ENCODE data around the gene ERP44.
"Not testable (repeated sequence)": the region's sequence is repeated elsewhere in the genome, so short reads cannot be mapped to it uniquely, and the experiment has no call there.

Gene ERP44

DNA sequence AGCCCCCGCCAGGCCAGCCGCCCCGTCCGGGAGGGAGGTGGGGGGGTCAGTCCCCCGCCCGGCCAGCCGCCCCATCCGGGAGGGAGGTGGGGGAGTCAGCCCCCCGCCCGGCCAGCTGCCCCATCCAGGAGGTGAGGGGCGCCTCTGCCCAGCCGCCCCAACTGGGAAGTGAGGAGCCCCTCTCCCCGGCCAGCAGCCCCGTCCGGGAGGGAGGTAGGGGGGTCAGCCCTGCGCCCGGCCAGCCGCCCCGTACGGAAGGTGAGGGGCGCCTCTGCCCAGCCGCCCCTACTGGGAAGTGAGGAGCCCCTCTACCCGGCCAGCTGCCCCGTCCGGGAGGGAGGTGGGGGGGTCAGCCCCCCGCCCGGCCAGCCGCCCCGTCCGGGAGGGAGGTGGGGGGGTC, 30.8 kb downstream of the ERP44 start:
- DNase-seq (ENCODE audit: low spot score), result not testable (repeated sequence)

- DNase-seq (ENCODE audit: low spot score), result no peak
These were observed 32.3 kb downstream of the ERP44 start for GRCh38 chr9:100066539-100066938.

GRCh38 chr9:100064872-100065581, 33.8 kb downstream of the ERP44 start:
- no peak for DNase-seq (ENCODE audit: low spot score)

DNA sequence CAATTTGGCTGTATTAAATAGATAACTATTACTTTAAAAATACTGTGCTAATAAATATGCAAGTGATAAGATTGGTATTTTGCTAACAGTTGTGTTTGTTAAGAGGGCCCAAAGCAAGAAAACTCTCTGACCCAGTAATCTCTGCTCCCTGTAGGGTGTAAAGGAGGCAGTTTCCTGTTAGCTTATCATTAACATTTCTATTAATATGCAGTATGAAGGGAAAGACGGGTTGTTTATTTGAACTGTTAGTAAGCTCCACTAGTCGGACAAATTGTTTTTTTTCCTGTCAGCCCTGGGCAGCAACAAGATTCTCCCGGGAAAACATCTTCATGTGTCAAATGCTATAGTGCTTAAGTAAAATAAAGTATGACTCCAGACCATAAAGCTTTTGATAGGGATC, 35.6 kb downstream of the ERP44 start:
- no peak for DNase-seq (ENCODE audit: low spot score)

- not testable (repeated sequence) for DNase-seq (ENCODE audit: low spot score)
These were observed 36.1 kb downstream of the ERP44 start for GRCh38 chr9:100062683-100063082.

DNA sequence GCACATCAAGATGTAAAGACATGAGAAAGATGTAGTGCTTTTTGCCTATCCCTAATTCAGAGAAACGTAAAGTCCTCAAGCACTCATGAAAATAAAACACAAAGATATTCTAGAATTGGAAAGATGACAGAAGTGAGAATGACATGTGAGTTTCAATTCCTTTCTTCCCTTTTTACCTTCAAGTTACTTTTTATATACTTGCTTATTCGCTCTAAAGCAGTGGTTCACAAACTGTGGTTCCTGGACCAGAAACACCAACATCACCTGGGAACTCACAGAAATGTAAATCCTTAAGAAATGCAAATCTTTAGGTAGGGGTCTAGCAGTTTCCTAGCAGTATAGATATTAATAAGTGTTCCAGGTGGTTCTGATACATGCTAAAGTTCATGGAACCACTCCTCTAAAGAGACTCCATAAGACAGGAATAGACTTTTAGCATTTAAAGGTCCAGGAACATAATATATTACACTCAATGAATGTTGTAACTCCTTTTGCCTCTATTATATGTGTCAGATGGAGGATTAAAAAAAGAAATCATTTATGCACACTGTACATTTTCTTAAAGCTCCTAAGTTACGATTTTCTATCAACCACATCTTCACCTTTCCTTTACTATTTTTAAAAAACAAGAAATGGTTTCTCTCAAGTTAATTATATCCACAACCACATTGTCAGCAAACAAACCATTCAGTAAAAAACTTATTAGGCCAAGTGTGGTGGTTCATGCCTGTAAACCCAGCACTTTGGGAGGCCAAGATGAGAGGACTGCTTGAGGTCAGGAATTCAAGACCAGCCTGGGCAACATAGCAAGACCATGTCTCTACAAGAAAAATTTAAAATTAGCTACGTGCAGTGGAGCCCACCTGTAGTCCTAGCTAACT, 39.9 kb downstream of the ERP44 start:
- DNase-seq (ENCODE audit: low spot score), result no peak

- no peak for DNase-seq (ENCODE audit: low spot score)
These were observed 41.2 kb downstream of the ERP44 start for GRCh38 chr9:100057624-100058023.

DNA sequence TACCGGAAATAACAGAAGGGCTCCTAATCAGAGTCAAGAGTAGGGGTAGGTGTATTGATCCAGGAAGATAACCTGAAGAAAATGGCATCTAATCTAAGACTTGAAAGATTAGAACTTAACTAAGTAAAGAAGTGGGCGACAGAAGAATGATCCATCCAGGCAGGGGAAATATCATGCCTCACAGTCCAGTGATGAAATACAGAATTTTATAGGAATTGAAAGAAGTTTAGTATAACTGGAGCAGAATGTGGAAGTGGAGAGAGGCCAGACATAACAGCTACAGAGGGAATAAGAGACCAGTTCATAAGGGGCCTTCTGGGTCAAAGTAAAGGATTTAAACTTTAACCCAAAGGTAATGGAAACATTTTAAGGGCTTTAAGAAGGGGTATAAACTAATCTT, 42.2 kb downstream of the ERP44 start:
- DNase-seq (ENCODE audit: low spot score), result no peak

DNA sequence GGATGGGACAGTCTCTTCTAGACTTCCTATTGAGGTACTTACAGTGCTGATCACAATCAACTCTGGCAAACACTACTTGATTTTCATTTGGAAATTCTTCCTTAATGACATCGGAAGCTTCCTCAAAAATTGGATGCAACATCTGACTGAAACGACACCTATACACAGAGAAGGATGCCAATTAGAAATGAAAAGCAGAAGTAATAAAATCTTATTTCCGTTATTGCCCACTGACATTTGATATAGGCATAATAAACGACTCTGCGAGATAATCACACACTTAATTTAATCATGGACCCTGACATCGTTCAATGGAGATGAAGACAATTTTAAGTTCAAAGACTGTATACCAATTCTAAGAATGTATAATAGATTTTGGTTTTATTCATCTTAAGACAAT, 46.4 kb downstream of the ERP44 start:
- no peak for DNase-seq (ENCODE audit: low spot score)

GRCh38 chr9:100049551-100049950, 49.2 kb downstream of the ERP44 start:
- no peak for DNase-seq (ENCODE audit: low spot score)

- no peak for DNase-seq (ENCODE audit: low spot score)
These were observed 60.3 kb downstream of the ERP44 start for GRCh38 chr9:100038472-100038871.

GRCh38 chr9:100033877-100034551, 64.8 kb downstream of the ERP44 start:
- no peak for DNase-seq (ENCODE audit: low spot score)

GRCh38 chr9:100030548-100030947, 68.3 kb downstream of the ERP44 start:
- no peak for DNase-seq (ENCODE audit: low spot score)

DNA sequence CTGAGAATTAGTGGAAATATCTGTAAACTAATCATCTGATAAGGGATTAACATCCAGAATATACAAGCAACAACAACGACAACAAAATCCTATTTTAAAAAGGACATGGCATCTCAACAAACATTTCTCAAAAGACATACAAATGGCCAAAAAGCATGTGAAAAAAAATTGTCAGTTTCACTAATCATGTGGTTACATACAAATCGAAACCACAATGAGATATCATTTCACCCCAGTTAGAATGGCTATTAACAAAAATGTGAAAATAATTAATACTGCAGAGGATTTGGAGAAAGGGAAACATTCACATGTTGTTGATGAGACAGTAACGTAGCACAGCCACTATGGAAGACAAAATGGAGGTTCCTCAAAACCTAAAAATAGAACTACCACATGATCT, 69.5 kb downstream of the ERP44 start:
- no peak for DNase-seq (ENCODE audit: low spot score)

DNA sequence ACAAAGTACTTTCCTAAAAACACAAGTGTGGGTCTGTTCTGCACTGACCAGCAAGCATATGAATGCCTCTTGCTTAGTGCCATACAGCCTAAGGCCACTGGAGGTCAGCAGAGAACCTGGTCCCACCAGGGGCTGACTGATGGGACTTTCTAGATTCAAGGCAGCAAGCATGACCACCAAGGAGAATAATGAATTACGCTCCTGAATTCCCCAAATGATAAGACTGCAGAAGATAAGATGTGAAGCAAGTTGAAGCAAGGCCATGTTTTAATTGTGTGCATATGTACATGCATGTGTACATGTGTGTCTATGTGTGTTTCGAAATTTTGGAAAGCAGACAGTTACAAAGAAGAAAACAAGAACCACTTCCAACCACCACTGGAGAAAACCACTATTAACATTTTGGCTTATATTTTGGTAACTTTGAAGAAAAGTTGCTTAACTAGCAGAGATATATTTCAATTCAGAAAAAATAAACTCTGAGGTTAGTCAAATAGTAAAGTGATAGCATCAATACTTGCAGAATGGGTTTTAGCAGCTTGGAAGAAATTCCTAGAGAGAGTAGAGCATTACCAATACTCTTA, 70.5 kb downstream of the ERP44 start:
- peak; percentile 49 for DNase-seq (ENCODE audit: low spot score)

DNA sequence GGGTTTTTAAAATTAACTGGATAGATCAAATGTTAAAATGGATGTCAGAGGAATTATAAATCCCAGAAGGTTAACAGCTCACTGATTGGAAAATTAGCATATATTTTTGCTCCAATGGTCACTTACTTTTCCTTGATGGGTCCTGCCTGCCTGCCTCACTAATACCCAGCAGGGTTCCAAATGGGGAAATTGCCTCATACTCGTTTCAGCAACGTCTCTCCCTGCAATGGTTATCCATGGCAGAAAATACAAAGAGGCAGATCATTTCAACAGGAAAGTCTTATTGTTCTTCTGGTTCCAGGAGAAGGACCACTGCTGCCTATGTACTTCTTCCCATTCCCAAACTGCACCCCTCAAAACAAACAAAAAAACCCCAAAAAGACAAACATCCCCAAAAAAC, 71.3 kb downstream of the ERP44 start:
- DNase-seq (ENCODE audit: low spot score), result no peak

- DNase-seq (ENCODE audit: low spot score), result no peak
These were observed 76.9 kb downstream of the ERP44 start for GRCh38 chr9:100021931-100022330.

DNA sequence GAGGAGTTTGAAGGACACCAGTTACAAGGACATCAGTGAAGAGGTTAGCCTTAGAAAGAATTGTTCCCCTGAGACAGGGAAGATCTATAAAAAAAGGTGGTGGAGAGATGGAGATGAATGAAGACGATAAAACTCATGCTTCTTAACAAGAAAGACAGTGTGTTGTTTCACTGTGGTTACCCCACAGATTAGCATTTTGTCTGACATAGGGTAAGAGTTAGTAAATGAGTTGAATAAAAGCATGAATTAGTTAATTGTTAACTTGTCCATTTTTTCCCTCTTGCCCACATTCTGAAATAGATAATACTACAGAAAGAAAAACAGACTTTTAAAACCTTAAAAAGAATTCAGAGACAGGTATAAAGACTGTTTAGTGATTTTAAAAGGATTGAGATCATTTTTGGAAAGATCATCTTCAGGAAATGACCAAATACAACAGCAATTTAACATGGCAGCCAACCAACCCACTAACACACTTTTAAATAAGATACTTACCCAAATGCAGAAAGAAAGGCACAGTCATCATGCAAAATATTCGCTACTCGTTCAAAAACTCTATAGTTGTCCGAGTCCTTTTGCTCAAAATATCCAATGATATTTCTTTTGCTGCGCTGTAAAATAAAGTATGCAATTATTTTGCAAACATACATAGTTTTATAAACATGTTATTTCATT, 78.5 kb downstream of the ERP44 start:
- DNase-seq (ENCODE audit: low spot score), result no peak

GRCh38 chr9:100019541-100019940, 79.3 kb downstream of the ERP44 start:
- no peak for DNase-seq (ENCODE audit: low spot score)

DNA sequence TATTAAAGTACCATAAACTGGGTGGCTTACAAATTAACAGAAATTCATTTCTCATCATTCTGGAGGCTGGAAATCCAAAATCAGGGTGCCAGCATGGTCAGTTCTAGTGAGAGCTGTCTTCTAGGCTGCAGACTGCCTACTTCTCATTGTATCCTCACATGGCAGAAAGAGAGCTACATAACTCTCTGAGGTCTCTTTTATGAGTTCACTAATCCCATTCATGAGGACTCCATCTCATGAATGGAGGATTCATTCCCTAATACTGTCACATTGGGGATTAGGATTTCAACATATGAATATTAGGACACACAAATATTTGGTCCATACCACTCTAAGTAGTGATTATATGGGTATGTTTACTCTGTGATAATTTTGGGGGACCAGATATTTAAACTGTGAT, 84.0 kb downstream of the ERP44 start:
- DNase-seq (ENCODE audit: low spot score), result no peak

DNA sequence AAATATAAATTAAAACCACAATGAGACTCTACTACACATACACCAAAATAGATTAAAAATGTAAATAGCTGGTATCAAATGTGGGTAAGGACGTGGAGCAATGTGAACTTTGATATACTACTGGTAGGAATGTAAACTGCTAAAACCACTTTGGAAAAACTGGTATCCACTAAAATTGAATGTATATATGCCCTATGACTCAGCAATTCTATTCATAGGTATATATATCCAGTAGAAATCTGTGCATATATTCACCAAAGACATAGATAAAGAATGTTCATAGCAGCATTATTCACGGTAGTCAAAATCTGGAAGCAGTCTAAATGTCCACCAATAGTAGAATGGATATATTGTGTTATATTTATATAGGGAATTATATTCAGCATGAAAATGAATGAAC, 85.2 kb downstream of the ERP44 start:
- DNase-seq (ENCODE audit: low spot score), result no peak

DNA sequence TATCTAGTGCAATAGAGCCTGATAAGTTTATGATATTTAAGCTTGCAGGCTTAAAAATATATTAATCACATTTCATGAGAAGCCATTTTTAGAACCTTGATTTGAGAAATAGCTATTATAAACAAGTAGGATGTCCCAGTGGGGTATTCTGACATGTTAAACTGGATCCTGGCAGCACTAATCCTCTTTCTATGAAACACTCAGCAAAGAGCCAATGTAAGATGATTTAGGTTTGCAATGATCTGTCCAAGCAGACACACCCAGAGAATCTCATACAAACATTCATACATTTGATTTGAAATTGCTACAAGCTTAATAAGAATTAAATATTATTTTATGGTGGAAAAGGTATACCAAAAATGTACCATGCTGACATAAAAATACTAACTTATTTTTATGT, 86.5 kb downstream of the ERP44 start:
- no peak for DNase-seq (ENCODE audit: low spot score)
